ENCODE data around the gene STIM1.

DNA sequence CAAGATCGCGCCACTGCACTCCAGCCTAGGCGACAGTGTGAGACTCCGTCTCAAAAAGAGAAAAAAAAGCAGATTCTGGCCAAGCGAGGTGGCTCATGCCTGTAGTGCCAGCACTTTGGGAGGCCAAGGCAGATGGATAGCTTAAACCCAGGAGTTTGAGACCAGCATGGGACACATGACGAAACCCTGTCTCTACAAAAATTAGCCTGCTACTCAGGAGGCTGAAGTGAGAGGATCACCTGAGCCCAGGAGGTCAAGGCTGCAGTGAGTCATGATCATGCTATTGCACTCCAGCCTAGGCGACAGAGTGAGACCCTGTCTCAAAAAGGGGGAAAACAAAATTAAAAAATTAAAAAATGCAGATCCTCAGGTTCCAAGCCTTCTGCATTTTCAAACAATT is 33.2 kb upstream of the STIM1 start:
- TF ChIP-seq, protein P1, sequence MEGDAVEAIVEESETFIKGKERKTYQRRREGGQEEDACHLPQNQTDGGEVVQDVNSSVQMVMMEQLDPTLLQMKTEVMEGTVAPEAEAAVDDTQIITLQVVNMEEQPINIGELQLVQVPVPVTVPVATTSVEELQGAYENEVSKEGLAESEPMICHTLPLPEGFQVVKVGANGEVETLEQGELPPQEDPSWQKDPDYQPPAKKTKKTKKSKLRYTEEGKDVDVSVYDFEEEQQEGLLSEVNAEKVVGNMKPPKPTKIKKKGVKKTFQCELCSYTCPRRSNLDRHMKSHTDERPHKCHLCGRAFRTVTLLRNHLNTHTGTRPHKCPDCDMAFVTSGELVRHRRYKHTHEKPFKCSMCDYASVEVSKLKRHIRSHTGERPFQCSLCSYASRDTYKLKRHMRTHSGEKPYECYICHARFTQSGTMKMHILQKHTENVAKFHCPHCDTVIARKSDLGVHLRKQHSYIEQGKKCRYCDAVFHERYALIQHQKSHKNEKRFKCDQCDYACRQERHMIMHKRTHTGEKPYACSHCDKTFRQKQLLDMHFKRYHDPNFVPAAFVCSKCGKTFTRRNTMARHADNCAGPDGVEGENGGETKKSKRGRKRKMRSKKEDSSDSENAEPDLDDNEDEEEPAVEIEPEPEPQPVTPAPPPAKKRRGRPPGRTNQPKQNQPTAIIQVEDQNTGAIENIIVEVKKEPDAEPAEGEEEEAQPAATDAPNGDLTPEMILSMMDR (IDR thresholded peaks at IDR 0.05): no peak
- TF ChIP-seq, protein P2, sequence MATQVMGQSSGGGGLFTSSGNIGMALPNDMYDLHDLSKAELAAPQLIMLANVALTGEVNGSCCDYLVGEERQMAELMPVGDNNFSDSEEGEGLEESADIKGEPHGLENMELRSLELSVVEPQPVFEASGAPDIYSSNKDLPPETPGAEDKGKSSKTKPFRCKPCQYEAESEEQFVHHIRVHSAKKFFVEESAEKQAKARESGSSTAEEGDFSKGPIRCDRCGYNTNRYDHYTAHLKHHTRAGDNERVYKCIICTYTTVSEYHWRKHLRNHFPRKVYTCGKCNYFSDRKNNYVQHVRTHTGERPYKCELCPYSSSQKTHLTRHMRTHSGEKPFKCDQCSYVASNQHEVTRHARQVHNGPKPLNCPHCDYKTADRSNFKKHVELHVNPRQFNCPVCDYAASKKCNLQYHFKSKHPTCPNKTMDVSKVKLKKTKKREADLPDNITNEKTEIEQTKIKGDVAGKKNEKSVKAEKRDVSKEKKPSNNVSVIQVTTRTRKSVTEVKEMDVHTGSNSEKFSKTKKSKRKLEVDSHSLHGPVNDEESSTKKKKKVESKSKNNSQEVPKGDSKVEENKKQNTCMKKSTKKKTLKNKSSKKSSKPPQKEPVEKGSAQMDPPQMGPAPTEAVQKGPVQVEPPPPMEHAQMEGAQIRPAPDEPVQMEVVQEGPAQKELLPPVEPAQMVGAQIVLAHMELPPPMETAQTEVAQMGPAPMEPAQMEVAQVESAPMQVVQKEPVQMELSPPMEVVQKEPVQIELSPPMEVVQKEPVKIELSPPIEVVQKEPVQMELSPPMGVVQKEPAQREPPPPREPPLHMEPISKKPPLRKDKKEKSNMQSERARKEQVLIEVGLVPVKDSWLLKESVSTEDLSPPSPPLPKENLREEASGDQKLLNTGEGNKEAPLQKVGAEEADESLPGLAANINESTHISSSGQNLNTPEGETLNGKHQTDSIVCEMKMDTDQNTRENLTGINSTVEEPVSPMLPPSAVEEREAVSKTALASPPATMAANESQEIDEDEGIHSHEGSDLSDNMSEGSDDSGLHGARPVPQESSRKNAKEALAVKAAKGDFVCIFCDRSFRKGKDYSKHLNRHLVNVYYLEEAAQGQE (IDR thresholded peaks at IDR 0.05; ENCODE audit: insufficient read depth in 1 of 2, low read depth in 2 of 2, low read length in 1 of 2): no peak
- no peak for TF ChIP-seq POLR2AphosphoS5 (IDR thresholded peaks at IDR 0.05; ENCODE audit: low read depth, low read length)

All from Panc1 (cell line).